Measurements from ENCODE around the gene LRTM2.

Gene LRTM2

DNA sequence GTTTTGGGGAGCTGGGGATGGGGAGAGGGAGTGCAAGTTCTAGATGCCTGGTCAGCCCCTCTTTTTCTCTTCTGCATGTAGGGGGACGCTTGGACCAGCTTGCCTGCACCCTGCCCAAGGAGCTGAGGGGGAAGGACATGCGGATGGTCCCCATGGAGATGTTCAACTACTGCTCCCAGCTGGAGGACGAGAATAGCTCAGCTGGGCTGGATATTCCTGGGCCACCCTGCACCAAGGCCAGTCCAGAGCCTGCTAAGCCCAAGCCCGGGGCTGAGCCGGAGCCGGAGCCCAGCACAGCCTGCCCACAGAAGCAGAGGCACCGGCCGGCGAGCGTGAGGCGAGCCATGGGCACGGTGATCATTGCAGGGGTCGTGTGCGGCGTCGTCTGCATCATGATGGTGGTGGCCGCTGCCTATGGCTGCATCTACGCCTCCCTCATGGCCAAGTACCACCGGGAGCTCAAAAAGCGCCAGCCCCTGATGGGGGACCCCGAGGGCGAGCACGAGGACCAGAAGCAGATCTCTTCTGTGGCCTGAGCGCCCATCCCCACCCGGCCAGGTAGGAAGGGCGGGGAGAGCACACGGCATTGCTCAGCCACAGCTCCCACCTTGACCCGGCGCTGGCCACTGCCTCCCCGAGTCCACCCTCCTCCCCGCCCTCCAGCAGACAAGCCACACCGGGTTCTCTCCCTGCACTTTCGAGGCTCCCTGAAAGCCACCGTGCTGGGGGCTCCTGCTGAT, 14.0 kb downstream of the LRTM2 start:
- ChIA-PET POLR2A (no interaction called here), CTCF (no interaction called here)
- DNase-seq (ENCODE audit: extremely low spot score), result no peak
- TF ChIP-seq BHLHE40 (IDR thresholded peaks at IDR 0.05; ENCODE audit: borderline replicate concordance), result no peak
- TF ChIP-seq ARNT (IDR thresholded peaks at IDR 0.05), result no peak
- TF ChIP-seq ELF4 (IDR thresholded peaks at IDR 0.05), result no peak
- no peak for TF ChIP-seq SP1 (IDR thresholded peaks at IDR 0.05)
- no peak for TF ChIP-seq HDGF (IDR thresholded peaks at IDR 0.05; ENCODE audit: borderline replicate concordance)
- no peak for TF ChIP-seq FOXA1 (IDR thresholded peaks at IDR 0.05)
- no peak for TF ChIP-seq SUZ12 (IDR thresholded peaks at IDR 0.05)
- no peak for TF ChIP-seq TARDBP (IDR thresholded peaks at IDR 0.05)
- TF ChIP-seq NFRKB (IDR thresholded peaks at IDR 0.05), result no peak
- TF ChIP-seq ZNF384 (IDR thresholded peaks at IDR 0.05), result no peak
- TF ChIP-seq CTBP1 (IDR thresholded peaks at IDR 0.05; ENCODE audit: borderline replicate concordance), result no peak
- TF ChIP-seq, protein P1, sequence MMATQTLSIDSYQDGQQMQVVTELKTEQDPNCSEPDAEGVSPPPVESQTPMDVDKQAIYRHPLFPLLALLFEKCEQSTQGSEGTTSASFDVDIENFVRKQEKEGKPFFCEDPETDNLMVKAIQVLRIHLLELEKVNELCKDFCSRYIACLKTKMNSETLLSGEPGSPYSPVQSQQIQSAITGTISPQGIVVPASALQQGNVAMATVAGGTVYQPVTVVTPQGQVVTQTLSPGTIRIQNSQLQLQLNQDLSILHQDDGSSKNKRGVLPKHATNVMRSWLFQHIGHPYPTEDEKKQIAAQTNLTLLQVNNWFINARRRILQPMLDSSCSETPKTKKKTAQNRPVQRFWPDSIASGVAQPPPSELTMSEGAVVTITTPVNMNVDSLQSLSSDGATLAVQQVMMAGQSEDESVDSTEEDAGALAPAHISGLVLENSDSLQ (IDR thresholded peaks at IDR 0.05), result no peak
- TF ChIP-seq FOXK2 (IDR thresholded peaks at IDR 0.05), result no peak
- no peak for TF ChIP-seq LEF1 (IDR thresholded peaks at IDR 0.05; ENCODE audit: borderline replicate concordance)
- no peak for TF ChIP-seq L3MBTL2 (conservative IDR thresholded peaks at IDR 0.05)
- no peak for TF ChIP-seq FOXM1 (IDR thresholded peaks at IDR 0.05; ENCODE audit: borderline replicate concordance)

DNA sequence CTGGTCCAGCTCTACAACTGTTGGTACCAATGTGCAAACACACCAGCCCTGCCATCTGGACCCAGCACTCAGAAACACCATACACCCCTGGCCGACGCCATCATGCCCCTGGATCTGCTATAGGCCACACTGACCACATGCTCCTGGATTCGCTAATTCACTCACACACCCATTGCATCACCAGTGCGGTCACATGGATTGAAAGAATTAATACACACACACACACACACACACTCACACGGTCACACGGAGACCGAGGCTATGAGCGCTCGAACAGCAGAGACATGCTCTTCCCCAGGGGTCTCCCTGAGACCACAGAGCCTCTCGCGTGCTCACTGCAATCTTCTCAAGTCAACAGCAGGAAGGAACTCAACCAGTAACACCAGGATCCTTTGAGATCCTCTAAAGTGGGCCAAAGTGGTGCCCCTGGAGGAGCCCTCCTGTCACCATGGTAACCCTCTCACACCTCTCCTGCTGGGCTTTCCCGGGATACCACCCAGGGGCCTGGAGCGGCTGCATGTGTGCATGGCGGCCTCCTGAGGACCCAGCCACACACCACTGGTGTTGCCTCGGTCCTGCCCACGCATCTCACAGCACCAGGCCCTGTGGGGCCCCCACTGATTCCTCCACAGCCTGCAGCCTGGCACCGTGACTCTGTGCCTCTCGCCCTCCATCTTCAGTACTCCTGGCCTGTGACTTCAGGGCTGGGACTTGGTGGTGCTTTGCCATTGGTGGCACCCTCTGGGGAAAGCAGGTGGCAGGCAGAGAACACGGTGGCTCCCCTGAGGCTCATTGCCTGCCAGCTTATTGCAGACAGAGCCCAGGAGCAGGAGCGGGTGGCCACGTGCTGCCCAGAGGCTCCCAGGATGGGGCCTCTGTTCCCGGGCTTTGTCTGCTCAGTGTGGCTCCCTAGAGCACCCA, 15.1 kb downstream of the LRTM2 start:
- TF ChIP-seq ZNF384 (IDR thresholded peaks at IDR 0.05) (no peak), ELF4 (IDR thresholded peaks at IDR 0.05) (no peak), ARNT (IDR thresholded peaks at IDR 0.05) (no peak), FOXK2 (IDR thresholded peaks at IDR 0.05) (no peak), SP1 (IDR thresholded peaks at IDR 0.05) (no peak), SUZ12 (IDR thresholded peaks at IDR 0.05) (no peak), TARDBP (IDR thresholded peaks at IDR 0.05) (no peak), FOXM1 (IDR thresholded peaks at IDR 0.05; ENCODE audit: borderline replicate concordance) (no peak), L3MBTL2 (conservative IDR thresholded peaks at IDR 0.05) (no peak)
- TF ChIP-seq, protein P1 (IDR thresholded peaks at IDR 0.05), result no peak
- ChIA-PET POLR2A (no interaction called here), CTCF (no interaction called here)
- no peak for DNase-seq (ENCODE audit: extremely low spot score)

DNA sequence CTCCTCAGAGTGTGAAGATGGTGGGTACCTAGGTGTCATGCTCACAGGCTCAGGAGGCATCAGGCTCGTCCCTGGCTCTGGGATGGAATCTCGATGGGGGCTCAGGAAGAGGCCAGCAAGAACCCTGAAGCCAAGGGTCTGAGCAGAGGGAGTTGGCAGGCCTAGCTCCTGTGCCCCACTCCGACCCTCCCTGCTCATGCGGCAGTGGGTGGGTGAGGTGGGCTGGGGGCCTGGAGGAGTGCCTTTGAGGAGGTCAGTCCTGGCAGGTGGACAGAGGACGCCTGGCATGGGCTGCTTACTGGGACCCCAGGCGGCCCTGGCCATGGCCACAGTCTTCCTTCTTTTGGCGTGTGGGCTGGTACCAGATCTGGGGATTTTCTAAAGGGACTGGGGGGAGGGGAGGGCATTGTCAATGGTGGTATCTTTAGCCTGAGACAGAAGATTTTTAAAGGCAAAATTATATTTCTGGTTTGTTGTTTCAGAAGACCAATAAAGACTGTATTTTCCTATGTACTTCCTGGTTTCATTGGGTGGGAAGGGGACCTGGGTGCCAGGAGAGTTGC, 16.0 kb downstream of the LRTM2 start:
- ChIA-PET POLR2A (no interaction called here), CTCF (no interaction called here)
- TF ChIP-seq CTBP1 (IDR thresholded peaks at IDR 0.05; ENCODE audit: borderline replicate concordance) (no peak), FOXM1 (IDR thresholded peaks at IDR 0.05; ENCODE audit: borderline replicate concordance) (no peak), NFRKB (IDR thresholded peaks at IDR 0.05) (no peak), LEF1 (IDR thresholded peaks at IDR 0.05; ENCODE audit: borderline replicate concordance) (no peak), TARDBP (IDR thresholded peaks at IDR 0.05) (no peak), SUZ12 (IDR thresholded peaks at IDR 0.05) (no peak), ELF4 (IDR thresholded peaks at IDR 0.05) (no peak), ZNF384 (IDR thresholded peaks at IDR 0.05) (no peak), ARNT (IDR thresholded peaks at IDR 0.05) (no peak)
- TF ChIP-seq, protein P1 (IDR thresholded peaks at IDR 0.05), result no peak
- no peak for DNase-seq (ENCODE audit: extremely low spot score)

DNA sequence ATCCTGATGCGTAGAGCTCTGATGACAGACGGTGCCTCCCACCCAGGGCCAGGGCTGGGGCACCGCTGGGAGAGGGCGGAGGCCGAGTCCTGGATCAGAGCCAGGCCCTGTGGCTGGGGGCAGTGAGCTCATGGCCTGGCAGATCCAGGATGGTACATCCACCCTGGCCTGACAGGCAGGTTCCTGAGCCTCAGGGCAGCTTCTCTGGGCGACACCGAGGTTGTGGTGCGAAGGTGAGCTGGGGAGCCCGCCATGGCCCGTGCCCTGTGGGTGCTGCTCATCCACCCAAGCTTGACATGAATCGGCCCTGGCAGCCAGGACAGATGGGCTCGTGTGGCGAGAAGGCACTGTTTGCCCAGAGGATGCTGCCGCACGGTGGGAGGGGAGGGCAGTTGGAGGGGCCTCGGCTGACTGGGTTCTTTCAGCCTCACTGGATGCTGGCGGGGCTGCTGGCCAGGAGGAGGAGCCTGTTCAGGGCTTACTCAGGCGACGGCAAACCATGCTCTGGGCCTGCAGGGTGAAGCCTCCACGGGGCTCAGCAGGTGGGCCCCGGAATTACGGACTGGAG, 16.6 kb downstream of the LRTM2 start:
- DNase-seq (ENCODE audit: extremely low spot score), result no peak
- no peak for TF ChIP-seq FOXA1 (IDR thresholded peaks at IDR 0.05)
- no peak for TF ChIP-seq NFRKB (IDR thresholded peaks at IDR 0.05)
- no peak for TF ChIP-seq TARDBP (IDR thresholded peaks at IDR 0.05)
- TF ChIP-seq ARNT (IDR thresholded peaks at IDR 0.05), result no peak
- no peak for TF ChIP-seq ZNF384 (IDR thresholded peaks at IDR 0.05)
- TF ChIP-seq SP1 (IDR thresholded peaks at IDR 0.05), result no peak
- TF ChIP-seq L3MBTL2 (conservative IDR thresholded peaks at IDR 0.05), result no peak
- TF ChIP-seq FOXM1 (IDR thresholded peaks at IDR 0.05; ENCODE audit: borderline replicate concordance), result no peak
- TF ChIP-seq, protein P1 (IDR thresholded peaks at IDR 0.05), result no peak
- no peak for TF ChIP-seq HDGF (IDR thresholded peaks at IDR 0.05; ENCODE audit: borderline replicate concordance)
- no peak for TF ChIP-seq ELF4 (IDR thresholded peaks at IDR 0.05)
- TF ChIP-seq CTBP1 (IDR thresholded peaks at IDR 0.05; ENCODE audit: borderline replicate concordance), result no peak
- TF ChIP-seq SUZ12 (IDR thresholded peaks at IDR 0.05), result no peak
- no peak for TF ChIP-seq LEF1 (IDR thresholded peaks at IDR 0.05; ENCODE audit: borderline replicate concordance)
- no peak for TF ChIP-seq FOXK2 (IDR thresholded peaks at IDR 0.05)
- no peak for TF ChIP-seq BHLHE40 (IDR thresholded peaks at IDR 0.05; ENCODE audit: borderline replicate concordance)
- CTCF ChIA-PET, result interaction anchor here (1.1 kb wide), 1 partner anchor 18 kb away, joined by 4 read pairs; no protein-coding TSS in a partner anchor
- POLR2A ChIA-PET, result no interaction called here
